ENCODE data around the gene TRAPPC2L.

The TRAPPC2L gene

DNA sequence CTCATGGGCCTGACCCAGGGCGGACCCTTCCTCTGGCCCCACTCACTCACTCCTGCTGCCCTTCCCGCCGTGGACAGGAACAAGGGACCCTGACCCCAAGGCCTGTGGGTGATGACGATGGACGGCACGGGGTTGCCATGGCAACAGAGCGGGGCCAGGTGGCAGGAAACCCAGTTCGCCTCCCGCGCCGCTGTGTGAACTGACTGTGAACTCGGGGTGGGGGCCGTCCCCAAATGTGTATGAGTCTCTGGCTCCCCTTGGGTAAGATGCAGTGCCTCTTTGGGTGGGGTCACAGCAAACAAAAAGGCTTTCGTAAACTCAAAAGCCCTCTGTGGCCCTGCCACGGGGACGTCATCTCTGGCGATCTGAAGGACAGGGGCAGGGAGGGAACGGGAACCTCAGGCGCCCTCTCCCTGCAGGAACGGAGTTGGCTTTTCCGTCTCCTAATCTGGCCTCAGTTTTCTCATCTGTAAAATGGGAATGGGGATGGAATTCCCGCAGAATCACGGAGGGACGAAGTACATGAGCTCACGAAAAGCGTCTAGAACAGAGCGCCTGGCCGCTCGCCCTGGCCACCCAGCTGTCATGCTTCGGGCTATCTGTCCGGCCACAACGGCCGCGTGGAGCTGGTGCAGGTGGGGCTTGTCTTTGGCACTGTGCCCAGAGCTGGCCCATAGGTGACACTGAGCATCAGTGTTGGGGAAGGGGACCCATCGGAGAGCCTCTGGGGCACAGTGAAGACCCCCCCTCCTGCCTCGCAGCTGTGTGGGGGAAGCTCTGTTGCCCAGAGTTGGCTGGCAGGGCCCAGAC is 54.4 kb downstream of the TRAPPC2L start:
- no peak overlapping the region for H3K27ac ChIP-seq
- TF ChIP-seq, protein P1, sequence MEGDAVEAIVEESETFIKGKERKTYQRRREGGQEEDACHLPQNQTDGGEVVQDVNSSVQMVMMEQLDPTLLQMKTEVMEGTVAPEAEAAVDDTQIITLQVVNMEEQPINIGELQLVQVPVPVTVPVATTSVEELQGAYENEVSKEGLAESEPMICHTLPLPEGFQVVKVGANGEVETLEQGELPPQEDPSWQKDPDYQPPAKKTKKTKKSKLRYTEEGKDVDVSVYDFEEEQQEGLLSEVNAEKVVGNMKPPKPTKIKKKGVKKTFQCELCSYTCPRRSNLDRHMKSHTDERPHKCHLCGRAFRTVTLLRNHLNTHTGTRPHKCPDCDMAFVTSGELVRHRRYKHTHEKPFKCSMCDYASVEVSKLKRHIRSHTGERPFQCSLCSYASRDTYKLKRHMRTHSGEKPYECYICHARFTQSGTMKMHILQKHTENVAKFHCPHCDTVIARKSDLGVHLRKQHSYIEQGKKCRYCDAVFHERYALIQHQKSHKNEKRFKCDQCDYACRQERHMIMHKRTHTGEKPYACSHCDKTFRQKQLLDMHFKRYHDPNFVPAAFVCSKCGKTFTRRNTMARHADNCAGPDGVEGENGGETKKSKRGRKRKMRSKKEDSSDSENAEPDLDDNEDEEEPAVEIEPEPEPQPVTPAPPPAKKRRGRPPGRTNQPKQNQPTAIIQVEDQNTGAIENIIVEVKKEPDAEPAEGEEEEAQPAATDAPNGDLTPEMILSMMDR (IDR thresholded peaks at IDR 0.05): no peak
- no peak for TF ChIP-seq ZFX (IDR thresholded peaks at IDR 0.05; ENCODE audit: borderline replicate concordance)

DNA sequence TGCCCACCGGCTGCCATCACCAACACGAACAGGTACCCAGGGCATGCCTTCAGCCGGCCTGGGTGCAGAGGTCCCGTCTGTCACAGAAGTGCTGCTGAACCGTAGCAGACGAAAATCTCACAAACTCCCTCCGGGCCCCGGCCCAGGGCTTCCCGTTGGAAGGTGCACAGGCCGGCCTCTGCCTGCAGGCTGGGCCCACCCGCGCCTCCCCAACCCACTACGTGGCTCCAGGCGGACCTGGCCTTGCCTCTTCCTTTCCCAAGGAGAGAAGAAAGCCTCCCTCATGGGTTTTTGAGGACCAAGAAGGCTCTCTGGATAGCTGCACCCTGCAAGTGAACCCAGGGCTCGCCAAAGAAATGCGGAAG is 55.0 kb downstream of the TRAPPC2L start:
- no peak for TF ChIP-seq ZFX (IDR thresholded peaks at IDR 0.05; ENCODE audit: borderline replicate concordance)
- TF ChIP-seq, protein P1 (IDR thresholded peaks at IDR 0.05): no peak
- no peak overlapping the region for H3K27ac ChIP-seq

Measured in 22Rv1 (cell line).